ENCODE results near the gene PFDN5.
A peak's percentile ranks its signal among the peaks of the same experiment; 100 is the strongest.

PFDN5 gene

GRCh38 chr12:53255996-53256395, 39.3 kb upstream of the PFDN5 start:
- Histone ChIP-seq H3K9me3 (no peaks in the 10 kb centered on the region), H3K36me3 (no peaks in the 10 kb centered on the region), H3K27me3 (no peaks in the 10 kb centered on the region), H3K4me1 (no peaks in the 10 kb centered on the region; the same call in 1 of the 2 replicates), H3K4me3 (ENCODE audit: low read depth, low read length) (no peak overlapping the region)
- no peak for DNase-seq
- TF ChIP-seq CTCF (IDR thresholded peaks at IDR 0.05; ENCODE audit: low read depth, low read length): no peak

- no peak overlapping the region for H3K4me3 ChIP-seq (ENCODE audit: low read depth, low read length)
- no peaks in the 10 kb centered on the region for H3K4me1 ChIP-seq
- TF ChIP-seq CTCF (IDR thresholded peaks at IDR 0.05; ENCODE audit: low read depth, low read length): no peak
- no peaks in the 10 kb centered on the region for H3K36me3 ChIP-seq
- no peaks in the 10 kb centered on the region for H3K9me3 ChIP-seq
- DNase-seq: no peak
- H3K27me3 ChIP-seq: no peaks in the 10 kb centered on the region
Observed at GRCh38 chr12:53258541-53259539, 36.5 kb upstream of the PFDN5 start.

- Histone ChIP-seq H3K9me3 (no peaks in the 10 kb centered on the region), H3K4me3 (ENCODE audit: low read depth, low read length) (no peak overlapping the region), H3K4me1 (no peaks in the 10 kb centered on the region), H3K36me3 (no peaks in the 10 kb centered on the region), H3K27me3 (no peaks in the 10 kb centered on the region)
- no peak for DNase-seq
- no peak for TF ChIP-seq CTCF (IDR thresholded peaks at IDR 0.05; ENCODE audit: low read depth, low read length)
Observed at GRCh38 chr12:53259891-53260290, 35.5 kb upstream of the PFDN5 start.

GRCh38 chr12:53265783-53266182, 29.6 kb upstream of the PFDN5 start:
- H3K36me3 ChIP-seq: peaks cover 15% of the 10 kb centered on the region
- TF ChIP-seq CTCF (IDR thresholded peaks at IDR 0.05; ENCODE audit: low read depth, low read length): no peak
- H3K4me3 ChIP-seq (ENCODE audit: low read depth, low read length): no peak overlapping the region
- DNase-seq: no peak
- H3K4me1 ChIP-seq: no peaks in the 10 kb centered on the region
- H3K27me3 ChIP-seq: no peaks in the 10 kb centered on the region
- no peaks in the 10 kb centered on the region for H3K9me3 ChIP-seq

- no peaks in the 10 kb centered on the region for H3K27me3 ChIP-seq
- H3K4me1 ChIP-seq: no peaks in the 10 kb centered on the region
- H3K9me3 ChIP-seq: no peaks in the 10 kb centered on the region
- no peak for DNase-seq
- TF ChIP-seq CTCF (IDR thresholded peaks at IDR 0.05; ENCODE audit: low read depth, low read length): no peak
- peaks cover 21% of the 10 kb centered on the region for H3K36me3 ChIP-seq
- peak overlapping the region; percentile 97 for H3K4me3 ChIP-seq (ENCODE audit: low read depth, low read length)
Observed at GRCh38 chr12:53267306-53267998, 27.9 kb upstream of the PFDN5 start.
